ENCODE results near the gene COG1. TPM values are rescaled to one million over a fixed set of nuclear protein-coding genes. Genes with fewer than 3 reads are reported as not detected.

COG1 gene
- total RNA-seq, 2 donors from 2014 or later, result 32.1 to 34.1 TPM

DNA sequence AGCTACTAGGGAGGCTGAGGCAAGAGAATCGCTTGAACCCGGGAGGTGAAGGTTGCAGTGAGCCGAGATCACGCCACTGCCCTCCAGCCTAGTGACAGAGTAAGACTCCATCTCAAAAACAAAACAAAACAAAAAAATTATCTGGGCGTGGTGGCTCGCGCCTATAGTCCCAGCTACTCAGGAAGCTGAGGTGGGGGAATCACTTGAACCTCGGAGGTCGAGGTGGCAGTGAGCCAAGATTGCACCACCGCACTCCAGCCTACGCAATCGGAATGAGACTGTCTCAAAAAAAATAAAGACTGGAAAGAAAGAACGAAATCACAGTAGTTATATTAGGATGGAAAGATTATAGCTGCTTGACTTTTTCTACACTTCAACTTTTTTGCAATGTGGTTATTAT is 18.9 kb downstream of the COG1 start:
- H3K4me1 ChIP-seq (ENCODE audit: control insufficient read depth in 1 of 2, low read depth in 2 of 2), result no peaks in the 10 kb centered on the region
- H3K27ac ChIP-seq, result no peak overlapping the region
- TF ChIP-seq, protein P1, sequence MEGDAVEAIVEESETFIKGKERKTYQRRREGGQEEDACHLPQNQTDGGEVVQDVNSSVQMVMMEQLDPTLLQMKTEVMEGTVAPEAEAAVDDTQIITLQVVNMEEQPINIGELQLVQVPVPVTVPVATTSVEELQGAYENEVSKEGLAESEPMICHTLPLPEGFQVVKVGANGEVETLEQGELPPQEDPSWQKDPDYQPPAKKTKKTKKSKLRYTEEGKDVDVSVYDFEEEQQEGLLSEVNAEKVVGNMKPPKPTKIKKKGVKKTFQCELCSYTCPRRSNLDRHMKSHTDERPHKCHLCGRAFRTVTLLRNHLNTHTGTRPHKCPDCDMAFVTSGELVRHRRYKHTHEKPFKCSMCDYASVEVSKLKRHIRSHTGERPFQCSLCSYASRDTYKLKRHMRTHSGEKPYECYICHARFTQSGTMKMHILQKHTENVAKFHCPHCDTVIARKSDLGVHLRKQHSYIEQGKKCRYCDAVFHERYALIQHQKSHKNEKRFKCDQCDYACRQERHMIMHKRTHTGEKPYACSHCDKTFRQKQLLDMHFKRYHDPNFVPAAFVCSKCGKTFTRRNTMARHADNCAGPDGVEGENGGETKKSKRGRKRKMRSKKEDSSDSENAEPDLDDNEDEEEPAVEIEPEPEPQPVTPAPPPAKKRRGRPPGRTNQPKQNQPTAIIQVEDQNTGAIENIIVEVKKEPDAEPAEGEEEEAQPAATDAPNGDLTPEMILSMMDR (IDR thresholded peaks at IDR 0.05), result no peak
- H3K9me3 ChIP-seq, result no peaks in the 10 kb centered on the region
- H3K4me3 ChIP-seq, result no peak overlapping the region
- ATAC-seq (ENCODE audit: insufficient number of reproducible peaks, low FRiP score, low read depth) (no peak), DNase-seq (ENCODE audit: low spot score) (no peak)
- H3K36me3 ChIP-seq, result peaks cover 25% of the 10 kb centered on the region
- no peaks in the 10 kb centered on the region for H3K27me3 ChIP-seq (replicated peaks; ENCODE audit: insufficient read depth)

DNA sequence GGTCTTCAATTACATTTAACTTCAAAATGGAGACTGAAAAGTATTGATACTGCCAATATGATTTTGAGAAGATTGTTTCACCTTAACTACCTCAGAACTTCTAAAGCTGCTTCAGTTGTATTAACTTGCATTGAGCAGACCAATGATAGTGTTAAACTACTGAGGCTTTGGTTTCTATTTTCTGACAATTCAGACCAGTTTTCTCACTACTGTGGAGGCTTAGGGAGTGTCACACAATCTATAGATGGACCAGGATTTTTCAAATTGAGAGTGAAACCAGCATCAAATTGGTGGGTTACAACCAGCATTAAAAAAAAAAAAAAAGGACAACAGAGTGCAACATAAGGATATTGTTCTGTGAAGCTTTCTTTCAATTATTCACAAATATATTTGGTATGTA is 21.2 kb downstream of the COG1 start:
- Histone ChIP-seq H3K27ac (no peak overlapping the region), H3K4me1 (ENCODE audit: control insufficient read depth in 1 of 2, low read depth in 2 of 2) (no peaks in the 10 kb centered on the region), H3K4me3 (no peak overlapping the region), H3K9me3 (no peaks in the 10 kb centered on the region), H3K27me3 (replicated peaks; ENCODE audit: insufficient read depth) (no peaks in the 10 kb centered on the region), H3K36me3 (peaks cover 14% of the 10 kb centered on the region)
- DNase-seq (ENCODE audit: low spot score) (no peak), ATAC-seq (ENCODE audit: insufficient number of reproducible peaks, low FRiP score, low read depth) (no peak)
- TF ChIP-seq, protein P1 (IDR thresholded peaks at IDR 0.05), result no peak

DNA sequence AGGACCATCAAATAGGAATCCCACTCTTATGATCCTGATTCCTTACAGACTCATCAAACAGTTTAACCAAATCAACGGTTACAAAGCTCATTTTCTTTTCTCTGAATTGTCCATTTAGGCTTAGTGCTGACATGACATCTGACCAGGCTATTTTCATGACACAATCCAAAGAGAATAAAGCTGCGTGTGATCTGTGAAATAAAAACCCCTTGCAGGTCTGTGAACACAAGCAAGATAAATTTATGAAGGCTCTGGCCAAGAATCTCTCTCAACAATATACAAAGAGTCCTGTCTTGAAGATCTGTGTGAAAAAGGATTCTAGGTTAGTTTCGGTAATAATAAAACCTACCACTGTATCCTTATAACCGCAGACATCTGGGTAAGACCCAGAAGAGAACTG is 22.0 kb downstream of the COG1 start:
- Histone ChIP-seq H3K27ac (no peak overlapping the region), H3K9me3 (no peaks in the 10 kb centered on the region), H3K4me1 (ENCODE audit: control insufficient read depth in 1 of 2, low read depth in 2 of 2) (no peaks in the 10 kb centered on the region), H3K27me3 (replicated peaks; ENCODE audit: insufficient read depth) (no peaks in the 10 kb centered on the region), H3K36me3 (peaks cover 7% of the 10 kb centered on the region), H3K4me3 (no peak overlapping the region)
- no peak for DNase-seq (ENCODE audit: low spot score)
- TF ChIP-seq, protein P1 (IDR thresholded peaks at IDR 0.05), result no peak
- ATAC-seq (ENCODE audit: insufficient number of reproducible peaks, low FRiP score, low read depth), result no peak

DNA sequence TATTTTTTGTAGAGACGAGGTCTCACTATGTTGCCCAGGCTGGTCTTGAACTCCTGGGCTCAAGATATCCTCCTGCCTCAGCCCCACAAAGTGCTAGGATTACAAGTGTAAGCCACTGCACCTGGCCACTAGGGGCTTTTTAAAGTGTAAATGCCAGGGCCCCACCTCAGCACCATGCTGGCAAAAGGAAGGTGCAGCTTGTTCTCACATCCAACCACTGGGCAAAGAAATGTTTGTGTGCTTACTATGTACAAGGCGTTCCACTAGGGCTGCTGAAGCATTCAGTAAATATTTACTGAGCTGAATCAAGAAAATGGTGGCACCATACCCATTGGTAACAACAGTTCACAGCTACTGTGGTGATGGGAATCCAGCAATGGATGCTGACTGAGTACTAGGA is 22.6 kb downstream of the COG1 start:
- ATAC-seq (ENCODE audit: insufficient number of reproducible peaks, low FRiP score, low read depth), result no peak
- TF ChIP-seq, protein P1 (IDR thresholded peaks at IDR 0.05), result no peak

DNA sequence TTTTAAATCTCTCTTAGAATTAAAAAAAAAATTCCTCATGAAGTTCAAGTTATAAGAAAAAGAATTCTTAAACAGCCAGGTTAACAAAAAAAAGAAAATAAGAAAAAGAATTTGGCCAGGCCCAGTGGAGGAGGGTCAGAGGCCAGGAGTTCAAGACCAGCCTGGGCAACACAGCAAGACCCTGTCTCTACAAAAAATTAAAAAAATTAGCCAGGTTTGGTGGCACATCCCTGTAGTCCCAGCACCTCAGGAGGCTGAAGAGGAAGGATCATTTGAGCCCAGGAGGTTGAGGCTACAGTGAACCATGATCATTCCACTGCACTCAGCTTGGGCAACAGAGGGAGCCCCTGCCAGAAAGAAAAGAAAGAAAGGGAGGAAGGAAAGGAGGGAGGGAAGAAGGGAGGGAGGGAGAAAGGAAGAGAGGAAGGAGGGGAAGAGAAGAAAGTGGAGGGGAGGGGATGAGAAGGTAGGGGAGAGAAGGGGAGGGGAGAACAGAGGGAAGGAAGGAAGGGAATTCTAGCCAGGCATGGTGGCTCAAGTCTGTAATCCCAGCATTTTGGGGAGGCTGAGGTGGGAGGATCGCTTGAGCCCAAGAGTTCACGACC is 30.9 kb downstream of the COG1 start:
- DNase-seq (ENCODE audit: low spot score) (no peak), ATAC-seq (ENCODE audit: insufficient number of reproducible peaks, low FRiP score, low read depth) (no peak)
- no peak overlapping the region for H3K27ac ChIP-seq
- no peaks in the 10 kb centered on the region for H3K36me3 ChIP-seq
- H3K9me3 ChIP-seq, result no peaks in the 10 kb centered on the region
- H3K4me1 ChIP-seq (ENCODE audit: control insufficient read depth in 1 of 2, low read depth in 2 of 2), result peaks cover 9 to 18% of the 10 kb centered on the region in 2 donors
- TF ChIP-seq, protein P1 (IDR thresholded peaks at IDR 0.05), result no peak
- H3K4me3 ChIP-seq, result no peak overlapping the region
- no peaks in the 10 kb centered on the region for H3K27me3 ChIP-seq (replicated peaks; ENCODE audit: insufficient read depth)

More for the DNA sequence above, 22.6 kb downstream of the COG1 start:
- H3K4me1 ChIP-seq (ENCODE audit: control insufficient read depth in 1 of 2, low read depth in 2 of 2), result no peaks in the 10 kb centered on the region
- no peak overlapping the region for H3K4me3 ChIP-seq
- no peak overlapping the region for H3K27ac ChIP-seq
- no peaks in the 10 kb centered on the region for H3K9me3 ChIP-seq
- peaks cover 7% of the 10 kb centered on the region for H3K36me3 ChIP-seq
- DNase-seq (ENCODE audit: low spot score), result no peak
- no peaks in the 10 kb centered on the region for H3K27me3 ChIP-seq (replicated peaks; ENCODE audit: insufficient read depth)
